Measurements from ENCODE around the gene KLHL7.

DNA sequence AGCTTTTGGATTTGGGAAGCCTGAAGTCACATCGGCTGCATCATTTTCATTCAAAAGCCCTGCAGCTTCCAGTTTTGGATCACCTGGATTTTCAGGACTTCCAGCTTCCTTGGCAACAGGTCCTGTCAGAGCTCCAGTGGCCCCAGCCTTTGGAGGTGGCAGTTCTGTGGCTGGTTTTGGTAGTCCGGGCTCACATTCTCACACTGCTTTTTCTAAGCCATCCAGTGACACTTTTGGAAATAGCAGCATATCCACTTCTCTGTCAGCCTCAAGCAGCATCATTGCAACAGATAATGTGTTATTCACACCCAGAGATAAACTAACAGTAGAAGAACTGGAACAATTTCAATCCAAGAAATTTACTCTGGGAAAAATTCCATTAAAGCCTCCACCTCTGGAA, 94.7 kb downstream of the KLHL7 start:
- TF ChIP-seq, protein P1, sequence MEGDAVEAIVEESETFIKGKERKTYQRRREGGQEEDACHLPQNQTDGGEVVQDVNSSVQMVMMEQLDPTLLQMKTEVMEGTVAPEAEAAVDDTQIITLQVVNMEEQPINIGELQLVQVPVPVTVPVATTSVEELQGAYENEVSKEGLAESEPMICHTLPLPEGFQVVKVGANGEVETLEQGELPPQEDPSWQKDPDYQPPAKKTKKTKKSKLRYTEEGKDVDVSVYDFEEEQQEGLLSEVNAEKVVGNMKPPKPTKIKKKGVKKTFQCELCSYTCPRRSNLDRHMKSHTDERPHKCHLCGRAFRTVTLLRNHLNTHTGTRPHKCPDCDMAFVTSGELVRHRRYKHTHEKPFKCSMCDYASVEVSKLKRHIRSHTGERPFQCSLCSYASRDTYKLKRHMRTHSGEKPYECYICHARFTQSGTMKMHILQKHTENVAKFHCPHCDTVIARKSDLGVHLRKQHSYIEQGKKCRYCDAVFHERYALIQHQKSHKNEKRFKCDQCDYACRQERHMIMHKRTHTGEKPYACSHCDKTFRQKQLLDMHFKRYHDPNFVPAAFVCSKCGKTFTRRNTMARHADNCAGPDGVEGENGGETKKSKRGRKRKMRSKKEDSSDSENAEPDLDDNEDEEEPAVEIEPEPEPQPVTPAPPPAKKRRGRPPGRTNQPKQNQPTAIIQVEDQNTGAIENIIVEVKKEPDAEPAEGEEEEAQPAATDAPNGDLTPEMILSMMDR (IDR thresholded peaks at IDR 0.05): no peak
- TF ChIP-seq POLR2A (IDR thresholded peaks at IDR 0.05): no peak
